Measurements from ENCODE around the gene ESRRB.
"Not testable (repeated sequence)": the region's sequence is repeated elsewhere in the genome, so short reads cannot be mapped to it uniquely, and the experiment has no call there.

The ESRRB gene

DNA sequence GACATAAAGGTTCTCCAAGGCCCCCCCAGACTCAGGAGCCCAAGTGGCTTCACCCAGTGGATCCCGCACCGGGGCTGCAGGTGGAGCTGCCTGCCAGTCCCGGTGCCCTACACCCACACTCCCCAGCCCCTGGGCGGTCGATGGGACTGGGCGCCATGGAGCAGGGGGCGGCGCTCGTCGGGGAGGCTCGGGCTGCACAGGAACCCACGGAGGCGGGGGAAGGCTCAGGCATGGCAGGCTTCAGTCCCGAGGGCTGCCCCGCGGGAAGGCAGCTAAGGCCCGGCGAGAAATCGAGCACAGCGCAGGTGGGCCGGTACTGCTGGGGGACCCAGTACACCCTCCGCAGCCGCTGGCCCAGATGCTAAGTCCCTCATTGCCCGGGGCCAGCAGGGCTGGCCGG lies 160.7 kb downstream of the ESRRB start:
- not testable (repeated sequence) for DNase-seq (ENCODE audit: low read depth in 1 of 2, low spot score in 1 of 2)

DNA sequence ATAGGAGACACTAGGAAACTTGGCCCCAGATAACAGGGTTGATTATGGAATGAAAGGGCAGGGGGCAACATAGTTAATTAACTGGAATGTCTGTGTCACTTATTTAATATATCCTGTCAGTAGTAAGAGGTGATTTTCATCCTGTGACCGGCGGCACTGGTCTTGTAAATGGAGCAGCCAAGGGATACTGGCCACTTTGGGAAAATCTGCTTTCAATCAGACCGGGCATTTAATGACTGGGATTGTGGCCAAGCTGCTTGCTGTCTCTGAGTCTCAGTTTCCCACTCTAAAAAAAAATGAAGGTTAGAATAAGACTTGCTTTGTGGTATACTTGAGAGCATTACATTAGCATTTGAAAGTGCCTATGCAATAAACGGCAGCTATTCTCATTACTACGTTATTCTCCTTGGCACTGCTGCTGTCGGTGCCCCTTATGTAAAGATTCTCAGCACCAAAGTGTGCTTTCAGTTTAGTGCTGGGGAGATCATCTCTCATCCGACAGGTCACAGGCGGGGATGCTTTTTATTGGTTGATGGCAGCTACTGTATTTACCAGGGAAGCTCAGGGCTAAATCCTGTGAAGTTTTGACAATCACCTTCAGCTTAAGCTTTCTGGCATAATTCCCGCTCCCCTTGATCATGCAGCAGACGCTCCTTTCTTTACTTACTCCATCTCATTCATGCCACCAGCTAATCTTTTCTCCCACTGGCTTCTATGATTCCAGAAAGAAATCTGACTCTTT lies 162.1 kb downstream of the ESRRB start:
- no peak for DNase-seq (ENCODE audit: low read depth in 1 of 2, low spot score in 1 of 2)

DNA sequence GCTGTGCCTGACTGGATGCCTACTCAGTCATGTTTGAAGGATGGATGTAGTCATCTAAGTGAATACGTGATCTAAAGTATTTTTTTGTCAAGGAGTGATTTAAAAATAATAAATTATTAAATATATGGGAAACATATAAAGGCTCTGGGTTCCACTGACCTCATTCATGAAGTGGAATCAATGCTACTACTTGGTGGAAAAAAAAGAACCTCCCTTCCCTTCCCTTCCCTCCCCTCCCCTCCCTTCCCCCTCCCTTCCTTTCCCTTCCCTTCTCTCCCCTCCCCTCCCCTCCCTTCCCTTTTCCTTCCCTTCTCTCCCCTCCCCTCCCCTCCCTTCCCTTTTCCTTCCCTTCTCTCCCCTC lies 162.7 kb downstream of the ESRRB start:
- DNase-seq (ENCODE audit: low read depth in 1 of 2, low spot score in 1 of 2) = no peak

DNA sequence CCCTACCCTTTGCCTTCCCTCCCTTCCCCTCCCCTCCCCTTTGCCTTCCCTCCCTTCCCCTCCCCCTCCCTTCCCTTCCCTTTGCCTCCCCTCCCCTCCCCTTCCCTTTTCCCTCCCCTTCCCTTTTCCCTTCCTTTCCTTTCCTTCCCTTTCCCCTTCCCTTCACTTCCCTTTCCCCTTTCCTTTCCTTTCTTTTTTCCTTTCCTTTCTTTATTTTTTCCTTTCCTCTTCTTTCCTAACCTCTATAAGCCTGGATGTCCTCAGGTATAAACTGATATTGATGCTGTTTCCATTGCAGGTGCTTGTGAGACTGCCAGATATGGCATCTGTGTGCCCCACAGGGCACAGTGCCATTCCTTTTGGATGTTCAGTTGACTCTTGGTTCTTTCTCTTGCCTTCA lies 163.2 kb downstream of the ESRRB start:
- DNase-seq (ENCODE audit: low read depth in 1 of 2, low spot score in 1 of 2) = no peak

DNA sequence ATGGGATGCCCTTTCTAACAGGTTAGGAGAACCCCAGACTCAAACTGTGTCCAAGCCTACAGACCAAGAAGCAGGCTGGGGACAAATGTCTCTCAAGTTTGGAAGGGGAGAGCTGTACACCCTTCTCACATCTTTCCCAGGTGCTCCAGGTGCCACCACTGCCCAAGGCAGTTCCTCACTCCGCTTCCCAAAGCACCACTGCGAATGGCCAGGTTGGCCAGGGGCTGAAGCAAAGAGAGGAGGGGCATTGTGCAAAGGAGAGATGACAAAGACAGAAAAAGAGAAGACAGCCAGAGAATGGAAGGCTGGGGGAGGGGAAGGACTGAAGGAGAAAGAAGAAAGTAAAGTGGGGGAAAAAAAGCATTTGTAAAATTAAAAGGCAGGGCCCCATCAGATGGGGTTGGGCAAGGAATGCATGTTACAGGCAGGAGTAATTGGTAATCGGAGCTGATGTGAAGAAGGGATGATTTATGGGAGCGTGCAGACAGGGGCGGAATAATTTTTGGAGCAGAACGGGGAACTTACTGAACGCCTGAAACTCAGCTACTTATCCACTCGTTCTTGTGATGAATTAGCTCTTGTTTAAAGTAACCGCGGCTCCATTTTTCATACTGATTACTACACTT lies 165.8 kb downstream of the ESRRB start:
- DNase-seq (ENCODE audit: low read depth in 1 of 2, low spot score in 1 of 2) = no peak

DNA sequence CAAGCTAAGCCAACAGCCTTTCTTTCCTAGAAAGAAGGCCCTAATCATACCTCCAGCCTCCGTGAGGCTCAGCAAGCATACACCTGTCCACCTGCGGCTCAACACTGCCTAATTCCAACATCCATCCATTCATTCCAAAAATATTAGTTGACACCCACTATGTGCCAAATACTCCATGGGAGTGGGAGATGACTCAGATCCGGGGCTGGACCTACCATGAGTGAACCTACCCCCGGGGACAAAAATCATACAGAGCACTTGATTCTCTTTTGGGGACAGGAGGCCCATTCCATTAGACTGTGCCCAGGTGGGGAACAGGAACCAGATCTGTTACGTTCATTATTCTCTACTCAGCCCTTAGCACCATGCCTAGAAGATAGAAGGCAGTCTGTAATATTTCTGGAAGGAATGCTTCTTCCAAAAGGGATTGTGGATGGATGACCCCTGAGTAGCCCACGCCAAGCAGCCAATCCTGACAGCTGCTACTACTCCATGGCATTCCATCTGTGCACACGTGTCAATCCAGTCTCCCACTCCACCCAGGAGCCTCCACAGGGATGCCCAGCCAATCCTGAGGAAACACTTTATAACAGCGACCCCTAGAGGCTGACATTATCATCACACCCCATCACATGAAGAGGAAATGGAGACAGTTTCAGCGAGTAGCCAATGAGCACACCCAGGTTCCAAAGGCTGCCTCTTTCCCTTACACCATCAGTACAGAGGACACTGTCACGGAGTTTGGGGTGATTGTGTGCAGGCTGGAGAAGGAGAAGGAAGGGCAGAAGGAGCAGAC lies 170.7 kb downstream of the ESRRB start:
- no peak for DNase-seq (ENCODE audit: low read depth in 1 of 2, low spot score in 1 of 2)

DNA sequence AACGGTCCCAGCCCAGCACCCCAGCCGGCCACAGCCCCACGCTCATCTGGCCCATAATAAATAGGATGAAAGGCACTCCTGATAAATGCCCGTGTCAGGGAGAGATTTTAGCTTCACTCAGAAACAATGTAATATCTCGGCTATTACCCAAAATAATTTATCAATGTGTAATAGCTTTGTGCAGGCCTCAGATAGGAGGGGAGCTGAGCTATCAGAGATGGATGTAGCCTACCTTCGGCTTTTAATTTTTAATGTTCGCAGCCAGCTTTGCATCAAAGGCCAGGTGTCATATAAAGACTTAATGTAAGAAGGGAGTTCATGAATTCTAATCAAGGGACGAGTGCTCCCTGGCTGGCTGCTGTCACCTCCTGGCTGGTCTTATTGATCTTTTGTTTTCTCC lies 171.9 kb downstream of the ESRRB start:
- no peak for DNase-seq (ENCODE audit: low read depth in 1 of 2, low spot score in 1 of 2)

DNA sequence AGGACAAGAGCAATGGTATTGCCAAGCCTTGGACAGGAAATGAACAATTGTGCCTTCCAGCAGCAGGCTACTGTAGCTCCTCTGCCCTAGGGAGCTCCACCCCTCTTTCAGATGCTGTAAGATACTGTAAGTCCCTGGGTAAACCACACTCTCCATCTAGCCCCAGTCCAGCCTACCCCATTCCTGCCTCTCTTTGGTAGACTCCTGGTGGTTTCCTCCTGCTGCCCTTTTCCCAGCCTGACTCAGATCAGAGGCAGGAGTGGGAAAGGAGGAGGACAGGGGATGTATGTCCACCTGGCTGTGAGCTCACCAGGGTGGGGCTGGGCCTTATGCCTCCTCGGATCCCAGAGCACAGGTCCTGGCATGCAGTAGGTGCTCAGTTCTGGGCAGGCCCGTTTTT lies 174.6 kb downstream of the ESRRB start:
- no peak for DNase-seq (ENCODE audit: low read depth in 1 of 2, low spot score in 1 of 2)

DNA sequence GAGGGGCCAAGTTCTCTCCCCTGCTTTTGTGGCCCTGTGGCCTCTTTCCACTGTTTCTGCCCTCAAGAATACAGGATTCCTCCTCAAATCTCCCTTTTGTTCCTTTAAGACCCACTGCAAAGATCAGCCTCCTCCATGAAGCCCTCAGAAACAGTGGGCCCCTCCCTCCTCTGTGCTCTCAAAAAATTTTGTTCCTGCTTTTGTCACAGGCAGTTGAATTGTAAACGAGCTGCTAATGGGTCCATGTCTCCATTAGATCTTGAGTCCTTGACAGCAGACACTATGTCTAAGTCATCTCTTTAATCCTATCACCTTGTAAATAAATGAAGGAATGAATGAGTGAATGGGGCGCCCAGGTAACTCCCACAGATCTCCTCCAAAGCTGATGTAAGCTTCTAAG lies 175.2 kb downstream of the ESRRB start:
- DNase-seq (ENCODE audit: low read depth in 1 of 2, low spot score in 1 of 2) = no peak

Data from activated CD4-positive, alpha-beta T cell treated with anti-CD3 and anti-CD28 coated beads, Interleukin-2, amount 50 U/mL, for 24 hours (primary cell).